ENCODE measurements around the gene ORC6. TPM values are rescaled to one million over a fixed set of nuclear protein-coding genes. Genes with fewer than 3 reads are reported as not detected.

ORC6 gene
- total RNA-seq, 2 donors from 2014 or later: 48.0 to 57.2 TPM

GRCh38 chr16:46688101-46688653 is 1.3 kb upstream of the ORC6 start:
- H3K4me3 Mint-ChIP-seq: no peak overlapping the region
- DNase-seq (no peak), ATAC-seq (replicated peaks in 1 of 2) (no peak)
- H3K27ac Mint-ChIP-seq: peak overlapping the region; percentile 84
- H3K4me1 Mint-ChIP-seq (ENCODE audit: low read depth): peaks cover 59% of the 10 kb centered on the region
- H3K36me3 Mint-ChIP-seq (ENCODE audit: insufficient read depth in 2 of 2): peaks cover 6 to 17% of the 10 kb centered on the region in 2 donors
- no peaks in the 10 kb centered on the region for H3K9me3 Mint-ChIP-seq
- no peaks in the 10 kb centered on the region for H3K27me3 Mint-ChIP-seq (ENCODE audit: low read depth)

- DNase-seq (peak; percentile 100), ATAC-seq (replicated peaks in 1 of 2) (peak; percentile 86 to 88)
- Mint-ChIP-seq H3K4me1 (ENCODE audit: low read depth) (peaks cover 54% of the 10 kb centered on the region), H3K9me3 (no peaks in the 10 kb centered on the region), H3K36me3 (ENCODE audit: insufficient read depth in 2 of 2) (peaks cover 6 to 18% of the 10 kb centered on the region in 2 donors), H3K27ac (peak within 1 kb of the TSS; percentile 84), H3K4me3 (no peak within 1 kb of the TSS), H3K27me3 (ENCODE audit: low read depth) (no peaks in the 10 kb centered on the region)
Observed at GRCh38 chr16:46688654-46689364, 650 bp upstream of the ORC6 start, which contains the start of gene VPS35. VPS35 (minus strand) TSS chr16:46689178; CDS start chr16:46689133, 45 bp downstream.

GRCh38 chr16:46690281-46691178 is 1.1 kb downstream of the ORC6 start:
- DNase-seq (no peak), ATAC-seq (replicated peaks in 1 of 2) (no peak)
- Mint-ChIP-seq H3K4me1 (ENCODE audit: low read depth) (peaks cover 37% of the 10 kb centered on the region), H3K36me3 (ENCODE audit: insufficient read depth in 2 of 2) (peaks cover 9 to 28% of the 10 kb centered on the region in 2 donors), H3K9me3 (no peaks in the 10 kb centered on the region), H3K27me3 (ENCODE audit: low read depth) (no peaks in the 10 kb centered on the region), H3K27ac (no peak overlapping the region), H3K4me3 (no peak overlapping the region)

- Mint-ChIP-seq H3K4me1 (ENCODE audit: low read depth) (peaks cover 28% of the 10 kb centered on the region), H3K27ac (peak overlapping the region; percentile 59), H3K4me3 (no peak overlapping the region), H3K27me3 (ENCODE audit: low read depth) (no peaks in the 10 kb centered on the region), H3K36me3 (ENCODE audit: insufficient read depth in 2 of 2) (peaks cover 13 to 34% of the 10 kb centered on the region in 2 donors), H3K9me3 (no peaks in the 10 kb centered on the region)
- DNase-seq (no peak), ATAC-seq (replicated peaks in 1 of 2) (no peak)
Observed at GRCh38 chr16:46691726-46692125, 2.3 kb downstream of the ORC6 start.

GRCh38 chr16:46693598-46693997 is 4.1 kb downstream of the ORC6 start:
- Mint-ChIP-seq H3K36me3 (ENCODE audit: insufficient read depth in 2 of 2) (peaks cover 15 to 41% of the 10 kb centered on the region in 2 donors), H3K27me3 (ENCODE audit: low read depth) (no peaks in the 10 kb centered on the region), H3K9me3 (no peaks in the 10 kb centered on the region), H3K4me1 (ENCODE audit: low read depth) (peaks cover 13% of the 10 kb centered on the region), H3K4me3 (no peak overlapping the region), H3K27ac (no peak overlapping the region)
- no peak for ATAC-seq (replicated peaks in 1 of 2)
- DNase-seq: no peak

- no peak overlapping the region for H3K4me3 Mint-ChIP-seq
- no peak for ATAC-seq (replicated peaks in 1 of 2)
- H3K27me3 Mint-ChIP-seq (ENCODE audit: low read depth): no peaks in the 10 kb centered on the region
- no peak overlapping the region for H3K27ac Mint-ChIP-seq
- peaks cover 13% of the 10 kb centered on the region for H3K4me1 Mint-ChIP-seq (ENCODE audit: low read depth)
- DNase-seq: no peak
- peaks cover 15 to 41% of the 10 kb centered on the region in 2 donors for H3K36me3 Mint-ChIP-seq (ENCODE audit: insufficient read depth in 2 of 2)
- H3K9me3 Mint-ChIP-seq: no peaks in the 10 kb centered on the region
Observed at GRCh38 chr16:46695937-46696336, 6.5 kb downstream of the ORC6 start.

GRCh38 chr16:46696957-46697356 is 7.5 kb downstream of the ORC6 start:
- H3K9me3 Mint-ChIP-seq: no peaks in the 10 kb centered on the region
- ATAC-seq (replicated peaks in 1 of 2): no peak
- no peak overlapping the region for H3K4me3 Mint-ChIP-seq
- H3K4me1 Mint-ChIP-seq (ENCODE audit: low read depth): peaks cover 3% of the 10 kb centered on the region
- no peak overlapping the region for H3K27ac Mint-ChIP-seq
- no peak for DNase-seq
- H3K27me3 Mint-ChIP-seq (ENCODE audit: low read depth): no peaks in the 10 kb centered on the region
- peaks cover 9 to 33% of the 10 kb centered on the region in 2 donors for H3K36me3 Mint-ChIP-seq (ENCODE audit: insufficient read depth in 2 of 2)

GRCh38 chr16:46700048-46700447 is 10.6 kb downstream of the ORC6 start:
- ATAC-seq (replicated peaks in 1 of 2): peak in 1 of 2 donors; percentile 33
- DNase-seq: no peak
- no peaks in the 10 kb centered on the region for H3K4me1 Mint-ChIP-seq (ENCODE audit: low read depth)
- H3K36me3 Mint-ChIP-seq (ENCODE audit: insufficient read depth in 2 of 2): peaks cover 6 to 21% of the 10 kb centered on the region in 2 donors
- no peaks in the 10 kb centered on the region for H3K27me3 Mint-ChIP-seq (ENCODE audit: low read depth)
- no peak overlapping the region for H3K27ac Mint-ChIP-seq
- H3K9me3 Mint-ChIP-seq: no peaks in the 10 kb centered on the region
- H3K4me3 Mint-ChIP-seq: no peak overlapping the region

GRCh38 chr16:46701615-46702014 is 12.2 kb downstream of the ORC6 start:
- H3K27ac Mint-ChIP-seq: no peak overlapping the region
- H3K4me1 Mint-ChIP-seq (ENCODE audit: low read depth): no peaks in the 10 kb centered on the region
- peaks cover 2 to 11% of the 10 kb centered on the region in 2 donors for H3K36me3 Mint-ChIP-seq (ENCODE audit: insufficient read depth in 2 of 2)
- H3K9me3 Mint-ChIP-seq: no peaks in the 10 kb centered on the region
- no peak overlapping the region for H3K4me3 Mint-ChIP-seq
- ATAC-seq (replicated peaks in 1 of 2) (no peak), DNase-seq (no peak)
- no peaks in the 10 kb centered on the region for H3K27me3 Mint-ChIP-seq (ENCODE audit: low read depth)

GRCh38 chr16:46702030-46702429 is 12.6 kb downstream of the ORC6 start:
- H3K27ac Mint-ChIP-seq: no peak overlapping the region
- no peaks in the 10 kb centered on the region for H3K27me3 Mint-ChIP-seq (ENCODE audit: low read depth)
- DNase-seq: no peak
- no peak for ATAC-seq (replicated peaks in 1 of 2)
- no peaks in the 10 kb centered on the region for H3K9me3 Mint-ChIP-seq
- H3K4me1 Mint-ChIP-seq (ENCODE audit: low read depth): no peaks in the 10 kb centered on the region
- H3K4me3 Mint-ChIP-seq: no peak overlapping the region
- peaks cover under 1 to 10% of the 10 kb centered on the region in 2 donors for H3K36me3 Mint-ChIP-seq (ENCODE audit: insufficient read depth in 2 of 2)

GRCh38 chr16:46706642-46707041 is 17.2 kb downstream of the ORC6 start:
- Mint-ChIP-seq H3K27me3 (ENCODE audit: low read depth) (no peaks in the 10 kb centered on the region), H3K4me3 (no peak overlapping the region), H3K27ac (no peak overlapping the region), H3K9me3 (no peaks in the 10 kb centered on the region), H3K36me3 (ENCODE audit: insufficient read depth in 2 of 2) (peaks cover 0 to 4% of the 10 kb centered on the region in 2 donors), H3K4me1 (ENCODE audit: low read depth) (no peaks in the 10 kb centered on the region)
- DNase-seq (no peak), ATAC-seq (replicated peaks in 1 of 2) (peak; percentile 31 to 76)

GRCh38 chr16:46709469-46710005 is 20.1 kb downstream of the ORC6 start:
- H3K9me3 Mint-ChIP-seq: no peaks in the 10 kb centered on the region
- no peaks in the 10 kb centered on the region for H3K4me1 Mint-ChIP-seq (ENCODE audit: low read depth)
- no peak overlapping the region for H3K4me3 Mint-ChIP-seq
- DNase-seq: no peak
- ATAC-seq (replicated peaks in 1 of 2): no peak
- H3K36me3 Mint-ChIP-seq (ENCODE audit: insufficient read depth in 2 of 2): no peaks in the 10 kb centered on the region
- H3K27ac Mint-ChIP-seq: no peak overlapping the region
- no peaks in the 10 kb centered on the region for H3K27me3 Mint-ChIP-seq (ENCODE audit: low read depth)
